HEK293 (cell line): ENCODE results near the gene LILRA5.

Experiments
- KLF16 ChIP-seq: fragments of 450-650 bp; formaldehyde crosslinking; IDR thresholded peaks from 2 replicates; pipeline ENCODE4 v1.5.1; 2017; ENCODE audit warnings: missing biosample characterization, missing genetic modification characterization
- RBAK ChIP-seq: fragments of 450-650 bp; formaldehyde crosslinking; IDR thresholded peaks from 2 replicates; pipeline ENCODE4 v1.5.1; 2016; ENCODE audit warnings: missing biosample characterization, missing genetic modification characterization
- SP2 ChIP-seq: fragments of 450-650 bp; formaldehyde crosslinking; IDR thresholded peaks from 2 replicates; pipeline ENCODE4 v1.5.1; 2016; ENCODE audit warnings: missing biosample characterization, missing genetic modification characterization
- ZBTB1 ChIP-seq: fragments of 450-650 bp; formaldehyde crosslinking; IDR thresholded peaks from 2 replicates; pipeline ENCODE4 v1.5.1; 2016; ENCODE audit warnings: missing biosample characterization, missing genetic modification characterization
- ZBTB7A ChIP-seq: fragments of 450-650 bp; formaldehyde crosslinking; IDR thresholded peaks from 2 replicates; pipeline ENCODE4 v1.5.1; 2016; ENCODE audit warnings: low read depth, missing biosample characterization, missing genetic modification characterization
- ZNF433 ChIP-seq: fragments of 450-650 bp; formaldehyde crosslinking; IDR thresholded peaks from 2 replicates; pipeline ENCODE4 v1.5.1; 2016; ENCODE audit warnings: missing biosample characterization, missing genetic modification characterization, low read depth
- ZNF837 ChIP-seq: fragments of 450-650 bp; formaldehyde crosslinking; IDR thresholded peaks from 2 replicates; pipeline ENCODE4 v1.5.1; 2016; ENCODE audit warnings: missing biosample characterization, missing genetic modification characterization
- TF ChIP-seq, protein P1 (sequence below): fragments of 450-650 bp; formaldehyde crosslinking; IDR thresholded peaks from 2 replicates; pipeline ENCODE4 v1.5.1; 2016; ENCODE audit warnings: missing biosample characterization, missing genetic modification characterization
- TF ChIP-seq, protein P2 (sequence below): fragments of 450-650 bp; formaldehyde crosslinking; conservative IDR thresholded peaks from 2 replicates; pipeline ENCODE4 v1.5.1; 2016; ENCODE audit warnings: low read depth, missing biosample characterization, missing genetic modification characterization
- TF ChIP-seq, protein P3 (sequence below): fragments of 450-650 bp; formaldehyde crosslinking; IDR thresholded peaks from 2 replicates; pipeline ENCODE4 v1.5.1; 2016; ENCODE audit warnings: missing biosample characterization, missing genetic modification characterization
- TF ChIP-seq, protein P4 (sequence below): IDR thresholded peaks from 2 replicates; pipeline ENCODE4 v1.6.1; 2011; ENCODE audit warnings: mild to moderate bottlenecking, low read depth, low read length, borderline replicate concordance
- TF ChIP-seq, protein P5 (sequence below): fragments of 450-650 bp; formaldehyde crosslinking; IDR thresholded peaks from 2 replicates; pipeline ENCODE4 v1.5.1; 2016; ENCODE audit warnings: missing biosample characterization, missing genetic modification characterization
- TF ChIP-seq, protein P6 (sequence below): fragments of 450-650 bp; formaldehyde crosslinking; IDR thresholded peaks from 2 replicates; pipeline ENCODE4 v1.5.1; 2016; ENCODE audit warnings: missing biosample characterization, missing genetic modification characterization
- TF ChIP-seq, protein P7 (sequence below): fragments of 450-650 bp; formaldehyde crosslinking; IDR thresholded peaks from 2 replicates; pipeline ENCODE4 v1.5.1; 2016; ENCODE audit warnings: missing biosample characterization, missing genetic modification characterization, low read depth

DNA sequence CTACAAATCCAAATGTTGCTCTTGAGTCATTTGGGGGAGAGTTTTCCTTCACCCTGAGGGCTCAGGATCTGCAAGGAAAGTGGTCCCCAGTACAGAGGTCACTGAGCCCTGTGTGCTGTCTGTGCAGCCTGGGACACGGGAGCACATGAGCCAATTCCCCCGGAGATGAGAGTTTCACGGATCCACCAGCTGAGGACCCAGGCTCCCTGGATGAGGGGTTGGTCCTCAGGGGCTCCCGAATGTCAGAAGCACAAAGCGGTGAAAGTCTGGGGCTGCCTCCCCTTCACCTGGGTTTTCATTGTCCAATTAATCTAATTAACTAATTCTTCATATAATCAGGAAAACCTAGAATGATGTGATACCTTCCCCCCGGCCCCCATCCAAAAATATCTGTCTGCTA lies 18.4 kb downstream of the LILRA5 start:
- TF ChIP-seq, protein P1, sequence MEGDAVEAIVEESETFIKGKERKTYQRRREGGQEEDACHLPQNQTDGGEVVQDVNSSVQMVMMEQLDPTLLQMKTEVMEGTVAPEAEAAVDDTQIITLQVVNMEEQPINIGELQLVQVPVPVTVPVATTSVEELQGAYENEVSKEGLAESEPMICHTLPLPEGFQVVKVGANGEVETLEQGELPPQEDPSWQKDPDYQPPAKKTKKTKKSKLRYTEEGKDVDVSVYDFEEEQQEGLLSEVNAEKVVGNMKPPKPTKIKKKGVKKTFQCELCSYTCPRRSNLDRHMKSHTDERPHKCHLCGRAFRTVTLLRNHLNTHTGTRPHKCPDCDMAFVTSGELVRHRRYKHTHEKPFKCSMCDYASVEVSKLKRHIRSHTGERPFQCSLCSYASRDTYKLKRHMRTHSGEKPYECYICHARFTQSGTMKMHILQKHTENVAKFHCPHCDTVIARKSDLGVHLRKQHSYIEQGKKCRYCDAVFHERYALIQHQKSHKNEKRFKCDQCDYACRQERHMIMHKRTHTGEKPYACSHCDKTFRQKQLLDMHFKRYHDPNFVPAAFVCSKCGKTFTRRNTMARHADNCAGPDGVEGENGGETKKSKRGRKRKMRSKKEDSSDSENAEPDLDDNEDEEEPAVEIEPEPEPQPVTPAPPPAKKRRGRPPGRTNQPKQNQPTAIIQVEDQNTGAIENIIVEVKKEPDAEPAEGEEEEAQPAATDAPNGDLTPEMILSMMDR = no peak
- TF ChIP-seq, protein P2, sequence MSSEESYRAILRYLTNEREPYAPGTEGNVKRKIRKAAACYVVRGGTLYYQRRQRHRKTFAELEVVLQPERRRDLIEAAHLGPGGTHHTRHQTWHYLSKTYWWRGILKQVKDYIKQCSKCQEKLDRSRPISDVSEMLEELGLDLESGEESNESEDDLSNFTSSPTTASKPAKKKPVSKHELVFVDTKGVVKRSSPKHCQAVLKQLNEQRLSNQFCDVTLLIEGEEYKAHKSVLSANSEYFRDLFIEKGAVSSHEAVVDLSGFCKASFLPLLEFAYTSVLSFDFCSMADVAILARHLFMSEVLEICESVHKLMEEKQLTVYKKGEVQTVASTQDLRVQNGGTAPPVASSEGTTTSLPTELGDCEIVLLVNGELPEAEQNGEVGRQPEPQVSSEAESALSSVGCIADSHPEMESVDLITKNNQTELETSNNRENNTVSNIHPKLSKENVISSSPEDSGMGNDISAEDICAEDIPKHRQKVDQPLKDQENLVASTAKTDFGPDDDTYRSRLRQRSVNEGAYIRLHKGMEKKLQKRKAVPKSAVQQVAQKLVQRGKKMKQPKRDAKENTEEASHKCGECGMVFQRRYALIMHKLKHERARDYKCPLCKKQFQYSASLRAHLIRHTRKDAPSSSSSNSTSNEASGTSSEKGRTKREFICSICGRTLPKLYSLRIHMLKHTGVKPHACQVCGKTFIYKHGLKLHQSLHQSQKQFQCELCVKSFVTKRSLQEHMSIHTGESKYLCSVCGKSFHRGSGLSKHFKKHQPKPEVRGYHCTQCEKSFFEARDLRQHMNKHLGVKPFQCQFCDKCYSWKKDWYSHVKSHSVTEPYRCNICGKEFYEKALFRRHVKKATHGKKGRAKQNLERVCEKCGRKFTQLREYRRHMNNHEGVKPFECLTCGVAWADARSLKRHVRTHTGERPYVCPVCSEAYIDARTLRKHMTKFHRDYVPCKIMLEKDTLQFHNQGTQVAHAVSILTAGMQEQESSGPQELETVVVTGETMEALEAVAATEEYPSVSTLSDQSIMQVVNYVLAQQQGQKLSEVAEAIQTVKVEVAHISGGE = no peak
- TF ChIP-seq ZNF433 (tag by site-specific recombination) = no peak
- no peak for TF ChIP-seq ZBTB7A (tag by site-specific recombination)
- no peak for TF ChIP-seq SP2 (tag by site-specific recombination)
- TF ChIP-seq, protein P3, sequence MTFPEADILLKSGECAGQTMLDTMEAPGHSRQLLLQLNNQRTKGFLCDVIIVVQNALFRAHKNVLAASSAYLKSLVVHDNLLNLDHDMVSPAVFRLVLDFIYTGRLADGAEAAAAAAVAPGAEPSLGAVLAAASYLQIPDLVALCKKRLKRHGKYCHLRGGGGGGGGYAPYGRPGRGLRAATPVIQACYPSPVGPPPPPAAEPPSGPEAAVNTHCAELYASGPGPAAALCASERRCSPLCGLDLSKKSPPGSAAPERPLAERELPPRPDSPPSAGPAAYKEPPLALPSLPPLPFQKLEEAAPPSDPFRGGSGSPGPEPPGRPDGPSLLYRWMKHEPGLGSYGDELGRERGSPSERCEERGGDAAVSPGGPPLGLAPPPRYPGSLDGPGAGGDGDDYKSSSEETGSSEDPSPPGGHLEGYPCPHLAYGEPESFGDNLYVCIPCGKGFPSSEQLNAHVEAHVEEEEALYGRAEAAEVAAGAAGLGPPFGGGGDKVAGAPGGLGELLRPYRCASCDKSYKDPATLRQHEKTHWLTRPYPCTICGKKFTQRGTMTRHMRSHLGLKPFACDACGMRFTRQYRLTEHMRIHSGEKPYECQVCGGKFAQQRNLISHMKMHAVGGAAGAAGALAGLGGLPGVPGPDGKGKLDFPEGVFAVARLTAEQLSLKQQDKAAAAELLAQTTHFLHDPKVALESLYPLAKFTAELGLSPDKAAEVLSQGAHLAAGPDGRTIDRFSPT (tag by site-specific recombination) = no peak
- no peak for TF ChIP-seq ZNF837 (tag by site-specific recombination)
- TF ChIP-seq, protein P4, sequence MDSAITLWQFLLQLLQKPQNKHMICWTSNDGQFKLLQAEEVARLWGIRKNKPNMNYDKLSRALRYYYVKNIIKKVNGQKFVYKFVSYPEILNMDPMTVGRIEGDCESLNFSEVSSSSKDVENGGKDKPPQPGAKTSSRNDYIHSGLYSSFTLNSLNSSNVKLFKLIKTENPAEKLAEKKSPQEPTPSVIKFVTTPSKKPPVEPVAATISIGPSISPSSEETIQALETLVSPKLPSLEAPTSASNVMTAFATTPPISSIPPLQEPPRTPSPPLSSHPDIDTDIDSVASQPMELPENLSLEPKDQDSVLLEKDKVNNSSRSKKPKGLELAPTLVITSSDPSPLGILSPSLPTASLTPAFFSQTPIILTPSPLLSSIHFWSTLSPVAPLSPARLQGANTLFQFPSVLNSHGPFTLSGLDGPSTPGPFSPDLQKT = no peak
- TF ChIP-seq ZBTB1 (tag by site-specific recombination) = no peak
- TF ChIP-seq, protein P5, sequence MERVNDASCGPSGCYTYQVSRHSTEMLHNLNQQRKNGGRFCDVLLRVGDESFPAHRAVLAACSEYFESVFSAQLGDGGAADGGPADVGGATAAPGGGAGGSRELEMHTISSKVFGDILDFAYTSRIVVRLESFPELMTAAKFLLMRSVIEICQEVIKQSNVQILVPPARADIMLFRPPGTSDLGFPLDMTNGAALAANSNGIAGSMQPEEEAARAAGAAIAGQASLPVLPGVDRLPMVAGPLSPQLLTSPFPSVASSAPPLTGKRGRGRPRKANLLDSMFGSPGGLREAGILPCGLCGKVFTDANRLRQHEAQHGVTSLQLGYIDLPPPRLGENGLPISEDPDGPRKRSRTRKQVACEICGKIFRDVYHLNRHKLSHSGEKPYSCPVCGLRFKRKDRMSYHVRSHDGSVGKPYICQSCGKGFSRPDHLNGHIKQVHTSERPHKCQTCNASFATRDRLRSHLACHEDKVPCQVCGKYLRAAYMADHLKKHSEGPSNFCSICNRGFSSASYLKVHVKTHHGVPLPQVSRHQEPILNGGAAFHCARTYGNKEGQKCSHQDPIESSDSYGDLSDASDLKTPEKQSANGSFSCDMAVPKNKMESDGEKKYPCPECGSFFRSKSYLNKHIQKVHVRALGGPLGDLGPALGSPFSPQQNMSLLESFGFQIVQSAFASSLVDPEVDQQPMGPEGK (tag by site-specific recombination) = no peak
- TF ChIP-seq KLF16 (tag by site-specific recombination) = no peak
- no peak for TF ChIP-seq RBAK (tag by site-specific recombination)
- TF ChIP-seq, protein P6, sequence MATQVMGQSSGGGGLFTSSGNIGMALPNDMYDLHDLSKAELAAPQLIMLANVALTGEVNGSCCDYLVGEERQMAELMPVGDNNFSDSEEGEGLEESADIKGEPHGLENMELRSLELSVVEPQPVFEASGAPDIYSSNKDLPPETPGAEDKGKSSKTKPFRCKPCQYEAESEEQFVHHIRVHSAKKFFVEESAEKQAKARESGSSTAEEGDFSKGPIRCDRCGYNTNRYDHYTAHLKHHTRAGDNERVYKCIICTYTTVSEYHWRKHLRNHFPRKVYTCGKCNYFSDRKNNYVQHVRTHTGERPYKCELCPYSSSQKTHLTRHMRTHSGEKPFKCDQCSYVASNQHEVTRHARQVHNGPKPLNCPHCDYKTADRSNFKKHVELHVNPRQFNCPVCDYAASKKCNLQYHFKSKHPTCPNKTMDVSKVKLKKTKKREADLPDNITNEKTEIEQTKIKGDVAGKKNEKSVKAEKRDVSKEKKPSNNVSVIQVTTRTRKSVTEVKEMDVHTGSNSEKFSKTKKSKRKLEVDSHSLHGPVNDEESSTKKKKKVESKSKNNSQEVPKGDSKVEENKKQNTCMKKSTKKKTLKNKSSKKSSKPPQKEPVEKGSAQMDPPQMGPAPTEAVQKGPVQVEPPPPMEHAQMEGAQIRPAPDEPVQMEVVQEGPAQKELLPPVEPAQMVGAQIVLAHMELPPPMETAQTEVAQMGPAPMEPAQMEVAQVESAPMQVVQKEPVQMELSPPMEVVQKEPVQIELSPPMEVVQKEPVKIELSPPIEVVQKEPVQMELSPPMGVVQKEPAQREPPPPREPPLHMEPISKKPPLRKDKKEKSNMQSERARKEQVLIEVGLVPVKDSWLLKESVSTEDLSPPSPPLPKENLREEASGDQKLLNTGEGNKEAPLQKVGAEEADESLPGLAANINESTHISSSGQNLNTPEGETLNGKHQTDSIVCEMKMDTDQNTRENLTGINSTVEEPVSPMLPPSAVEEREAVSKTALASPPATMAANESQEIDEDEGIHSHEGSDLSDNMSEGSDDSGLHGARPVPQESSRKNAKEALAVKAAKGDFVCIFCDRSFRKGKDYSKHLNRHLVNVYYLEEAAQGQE (tag by site-specific recombination) = no peak
- TF ChIP-seq, protein P7, sequence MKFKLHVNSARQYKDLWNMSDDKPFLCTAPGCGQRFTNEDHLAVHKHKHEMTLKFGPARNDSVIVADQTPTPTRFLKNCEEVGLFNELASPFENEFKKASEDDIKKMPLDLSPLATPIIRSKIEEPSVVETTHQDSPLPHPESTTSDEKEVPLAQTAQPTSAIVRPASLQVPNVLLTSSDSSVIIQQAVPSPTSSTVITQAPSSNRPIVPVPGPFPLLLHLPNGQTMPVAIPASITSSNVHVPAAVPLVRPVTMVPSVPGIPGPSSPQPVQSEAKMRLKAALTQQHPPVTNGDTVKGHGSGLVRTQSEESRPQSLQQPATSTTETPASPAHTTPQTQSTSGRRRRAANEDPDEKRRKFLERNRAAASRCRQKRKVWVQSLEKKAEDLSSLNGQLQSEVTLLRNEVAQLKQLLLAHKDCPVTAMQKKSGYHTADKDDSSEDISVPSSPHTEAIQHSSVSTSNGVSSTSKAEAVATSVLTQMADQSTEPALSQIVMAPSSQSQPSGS (tag by site-specific recombination) = no peak
